ENCODE data around the gene HCRT. TPM values are rescaled to one million over a fixed set of nuclear protein-coding genes. Genes with fewer than 3 reads are reported as not detected.

HCRT gene
- total and polyA plus RNA-seq, 5 donors from 2014 or later, result not detected

DNA sequence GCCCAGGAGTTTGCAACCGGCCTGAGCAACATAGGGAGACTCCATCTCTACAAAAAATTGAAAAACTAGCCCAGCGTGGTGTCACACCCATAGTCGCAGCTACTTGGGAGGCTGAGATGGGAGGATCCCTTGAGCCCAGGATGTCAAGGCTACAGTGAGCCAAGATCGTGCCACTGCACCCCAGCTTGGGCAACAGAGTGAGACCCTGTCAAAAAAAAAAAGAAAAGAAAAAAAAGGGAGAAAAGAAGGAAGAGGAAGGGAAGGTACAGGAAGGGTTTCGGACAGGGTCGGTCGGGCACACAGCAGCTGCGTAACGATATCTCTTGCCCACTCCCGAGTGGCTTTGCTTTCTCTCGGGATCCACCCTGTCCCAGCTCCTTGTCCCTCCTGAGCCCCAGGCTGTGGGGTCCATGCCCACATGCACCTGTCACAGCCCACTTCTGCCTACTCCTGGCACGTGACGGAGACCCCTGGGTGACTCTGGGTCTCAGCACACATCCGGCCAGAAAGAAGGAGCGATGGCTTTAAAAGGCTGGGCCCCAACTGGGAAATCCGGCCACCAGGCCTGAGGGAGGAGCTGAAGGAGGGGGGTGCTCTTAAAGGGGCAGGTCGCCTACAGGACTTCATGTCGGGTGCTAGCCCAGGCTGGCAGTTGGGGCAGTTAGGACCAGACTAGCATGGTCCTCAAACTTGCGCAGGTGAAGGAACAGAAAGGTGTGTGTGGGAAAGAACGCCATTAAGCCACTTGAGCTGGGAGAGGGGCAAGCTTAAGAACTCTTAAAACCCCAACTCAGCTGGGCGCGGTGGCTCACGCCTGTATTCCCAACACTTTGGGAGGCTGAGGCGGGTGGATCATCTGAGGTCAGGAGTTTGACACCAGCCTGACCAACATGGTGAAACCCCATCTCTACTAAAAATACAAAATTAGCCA is 9.0 kb upstream of the HCRT start, which contains the start of gene GHDC:
Gene GHDC, minus strand, starts transcription at position 526 of the 931 bp plus-strand sequence. CDS start 913 bp downstream, outside the sequence.
- Histone ChIP-seq H3K27me3 (ENCODE audit: control insufficient read depth, insufficient read depth, low read length) (no peaks in the 10 kb centered on the region), H3K27ac (ENCODE audit: insufficient read depth, low read length, poor library complexity, severe bottlenecking) (peak within 1 kb of the TSS; percentile 65), H3K36me3 (ENCODE audit: control insufficient read depth, insufficient read depth, low read length) (no peaks in the 10 kb centered on the region), H3K9me3 (ENCODE audit: control insufficient read depth in 2 of 2, low read length in 2 of 2) (no peaks in the 10 kb centered on the region), H3K4me3 (ENCODE audit: low read depth, low read length) (peak within 1 kb of the TSS; percentile 86), H3K4me1 (ENCODE audit: control insufficient read depth, insufficient read depth, low read length, poor library complexity, severe bottlenecking) (peaks cover 18% of the 10 kb centered on the region)
- Mint-ChIP-seq H3K4me3 (peak within 1 kb of the TSS; percentile 81 to 97 (median 96)), H3K27ac (peak within 1 kb of the TSS; percentile 83 to 97 (median 94)), H3K9me3 (no peaks in the 10 kb centered on the region), H3K36me3 (peaks cover 7% of the 10 kb centered on the region), H3K4me1 (peaks cover 5 to 39% (median 11%) of the 10 kb centered on the region in 4 donors), H3K27me3 (no peaks in the 10 kb centered on the region)
- ATAC-seq (ENCODE audit: low read depth in 2 of 2) (peak; percentile 94 to 95), DNase-seq (peak; percentile 76 to 91 (median 79))

DNA sequence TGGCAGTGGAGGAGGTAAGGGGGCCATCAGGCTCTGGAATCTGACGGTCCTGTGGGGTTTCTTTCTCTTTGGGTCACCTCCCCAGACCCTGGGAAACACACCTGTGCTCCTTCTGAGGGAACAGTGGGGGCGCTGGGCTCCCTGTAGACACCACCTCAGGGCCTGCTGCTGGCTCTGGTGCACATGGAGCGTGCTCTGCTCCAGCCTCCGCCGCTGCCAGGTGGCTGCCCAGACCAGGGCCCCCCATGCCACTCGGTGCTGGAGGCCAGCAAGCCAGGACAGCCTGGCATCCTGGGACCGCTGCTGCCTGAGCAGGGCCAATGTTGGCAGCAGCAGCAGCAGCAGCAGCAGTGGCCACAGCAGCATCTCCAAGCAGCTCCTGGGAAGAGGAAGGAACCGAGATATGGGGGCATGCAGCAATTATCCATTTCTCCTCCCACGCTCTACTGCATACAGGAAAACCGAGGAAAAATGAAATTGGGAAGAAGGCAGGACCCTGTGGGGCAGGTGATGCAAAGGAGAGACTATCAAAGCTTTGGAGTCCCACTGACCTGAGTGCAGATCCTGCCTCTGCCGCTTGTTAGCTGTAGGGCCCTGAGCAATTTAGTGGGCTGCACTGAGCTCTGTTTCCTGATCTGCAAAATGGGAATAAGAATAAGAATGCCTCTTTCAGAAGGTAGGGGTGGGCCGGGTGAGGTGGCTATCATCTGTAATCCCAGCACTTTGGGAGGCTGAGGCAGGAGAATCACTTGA is 8.1 kb upstream of the HCRT start:
- H3K36me3 ChIP-seq (ENCODE audit: control insufficient read depth, insufficient read depth, low read length), result no peaks in the 10 kb centered on the region
- H3K27ac ChIP-seq (ENCODE audit: insufficient read depth, low read length, poor library complexity, severe bottlenecking), result peak overlapping the region; percentile 65
- H3K9me3 ChIP-seq (ENCODE audit: control insufficient read depth in 2 of 2, low read length in 2 of 2), result no peaks in the 10 kb centered on the region
- peak overlapping the region; percentile 86 for H3K4me3 ChIP-seq (ENCODE audit: low read depth, low read length)
- no peaks in the 10 kb centered on the region for H3K27me3 Mint-ChIP-seq
- ATAC-seq (ENCODE audit: low read depth in 2 of 2) (no peak), DNase-seq (no peak)
- no peaks in the 10 kb centered on the region for H3K9me3 Mint-ChIP-seq
- H3K4me3 Mint-ChIP-seq, result peak overlapping the region; percentile 81 to 97 (median 96)
- peak overlapping the region; percentile 83 to 97 (median 94) for H3K27ac Mint-ChIP-seq
- H3K27me3 ChIP-seq (ENCODE audit: control insufficient read depth, insufficient read depth, low read length), result no peaks in the 10 kb centered on the region
- H3K36me3 Mint-ChIP-seq, result peaks cover 4% of the 10 kb centered on the region
- peaks cover 5 to 39% (median 11%) of the 10 kb centered on the region in 4 donors for H3K4me1 Mint-ChIP-seq
- H3K4me1 ChIP-seq (ENCODE audit: control insufficient read depth, insufficient read depth, low read length, poor library complexity, severe bottlenecking), result peaks cover 18% of the 10 kb centered on the region

- no peaks in the 10 kb centered on the region for H3K9me3 ChIP-seq (ENCODE audit: control insufficient read depth in 2 of 2, low read length in 2 of 2)
- H3K27me3 ChIP-seq (ENCODE audit: control insufficient read depth, insufficient read depth, low read length), result no peaks in the 10 kb centered on the region
- H3K36me3 ChIP-seq (ENCODE audit: control insufficient read depth, insufficient read depth, low read length), result no peaks in the 10 kb centered on the region
- Mint-ChIP-seq H3K27ac (peak overlapping the region in 1 of 3 donors; percentile 51), H3K9me3 (no peaks in the 10 kb centered on the region), H3K4me3 (peak overlapping the region; percentile 77 to 97 (median 96)), H3K36me3 (peaks cover 4% of the 10 kb centered on the region), H3K27me3 (no peaks in the 10 kb centered on the region), H3K4me1 (peaks cover 5 to 39% (median 11%) of the 10 kb centered on the region in 4 donors)
- H3K27ac ChIP-seq (ENCODE audit: insufficient read depth, low read length, poor library complexity, severe bottlenecking), result no peak overlapping the region
- peaks cover 18% of the 10 kb centered on the region for H3K4me1 ChIP-seq (ENCODE audit: control insufficient read depth, insufficient read depth, low read length, poor library complexity, severe bottlenecking)
- no peak for DNase-seq
- no peak for ATAC-seq (ENCODE audit: low read depth in 2 of 2)
- H3K4me3 ChIP-seq (ENCODE audit: low read depth, low read length), result no peak overlapping the region
Measured at GRCh38 chr17:42192189-42193126, 7.2 kb upstream of the HCRT start.

GRCh38 chr17:42191275-42191608 is 6.0 kb upstream of the HCRT start:
- ATAC-seq (ENCODE audit: low read depth in 2 of 2) (no peak), DNase-seq (no peak)
- no peaks in the 10 kb centered on the region for H3K9me3 Mint-ChIP-seq
- no peak overlapping the region for H3K27ac Mint-ChIP-seq
- Histone ChIP-seq H3K27me3 (ENCODE audit: control insufficient read depth, insufficient read depth, low read length) (no peaks in the 10 kb centered on the region), H3K4me3 (ENCODE audit: low read depth, low read length) (no peak overlapping the region), H3K4me1 (ENCODE audit: control insufficient read depth, insufficient read depth, low read length, poor library complexity, severe bottlenecking) (peaks cover 18% of the 10 kb centered on the region), H3K9me3 (ENCODE audit: control insufficient read depth in 2 of 2, low read length in 2 of 2) (no peaks in the 10 kb centered on the region), H3K27ac (ENCODE audit: insufficient read depth, low read length, poor library complexity, severe bottlenecking) (no peak overlapping the region), H3K36me3 (ENCODE audit: control insufficient read depth, insufficient read depth, low read length) (no peaks in the 10 kb centered on the region)
- no peaks in the 10 kb centered on the region for H3K27me3 Mint-ChIP-seq
- H3K4me3 Mint-ChIP-seq, result no peak overlapping the region
- H3K4me1 Mint-ChIP-seq, result peaks cover 5 to 37% (median 11%) of the 10 kb centered on the region in 4 donors
- peaks cover 4% of the 10 kb centered on the region for H3K36me3 Mint-ChIP-seq

GRCh38 chr17:42190491-42191274 is 5.4 kb upstream of the HCRT start:
- ATAC-seq (ENCODE audit: low read depth in 2 of 2) (no peak), DNase-seq (no peak)
- no peaks in the 10 kb centered on the region for H3K27me3 ChIP-seq (ENCODE audit: control insufficient read depth, insufficient read depth, low read length)
- peaks cover 5 to 36% (median 11%) of the 10 kb centered on the region in 4 donors for H3K4me1 Mint-ChIP-seq
- H3K9me3 ChIP-seq (ENCODE audit: control insufficient read depth in 2 of 2, low read length in 2 of 2), result no peaks in the 10 kb centered on the region
- H3K4me1 ChIP-seq (ENCODE audit: control insufficient read depth, insufficient read depth, low read length, poor library complexity, severe bottlenecking), result peaks cover 18% of the 10 kb centered on the region
- H3K4me3 Mint-ChIP-seq, result peak overlapping the region in 2 of 4 donors; percentile 2 to 39
- no peak overlapping the region for H3K27ac ChIP-seq (ENCODE audit: insufficient read depth, low read length, poor library complexity, severe bottlenecking)
- H3K4me3 ChIP-seq (ENCODE audit: low read depth, low read length), result no peak overlapping the region
- no peaks in the 10 kb centered on the region for H3K27me3 Mint-ChIP-seq
- H3K36me3 Mint-ChIP-seq, result peaks cover 4% of the 10 kb centered on the region
- H3K27ac Mint-ChIP-seq, result no peak overlapping the region
- no peaks in the 10 kb centered on the region for H3K36me3 ChIP-seq (ENCODE audit: control insufficient read depth, insufficient read depth, low read length)
- no peaks in the 10 kb centered on the region for H3K9me3 Mint-ChIP-seq

DNA sequence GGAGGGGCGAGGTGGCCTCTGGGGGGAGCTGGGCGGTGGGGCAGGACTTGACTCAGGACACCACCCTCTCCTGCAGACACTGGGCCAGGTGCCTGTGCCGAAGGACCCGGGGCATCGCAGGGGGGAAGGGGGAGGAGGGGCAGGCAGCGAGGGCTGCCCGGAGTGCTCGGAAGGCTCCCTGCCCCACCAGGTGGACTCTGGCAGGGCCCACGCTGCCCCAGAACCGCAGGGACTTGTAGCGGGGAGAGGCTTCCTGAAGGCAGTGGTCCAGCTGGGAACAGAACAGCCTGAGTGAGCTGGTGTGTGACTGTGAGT is 4.4 kb upstream of the HCRT start:
- no peak for DNase-seq
- Mint-ChIP-seq H3K4me3 (no peak overlapping the region), H3K27ac (no peak overlapping the region), H3K4me1 (peaks cover 4 to 41% (median 15%) of the 10 kb centered on the region in 4 donors), H3K36me3 (peaks cover 4% of the 10 kb centered on the region), H3K9me3 (no peaks in the 10 kb centered on the region), H3K27me3 (no peaks in the 10 kb centered on the region)
- no peak for ATAC-seq (ENCODE audit: low read depth in 2 of 2)
- H3K27ac ChIP-seq (ENCODE audit: insufficient read depth, low read length, poor library complexity, severe bottlenecking), result no peak overlapping the region
- H3K27me3 ChIP-seq (ENCODE audit: control insufficient read depth, insufficient read depth, low read length), result no peaks in the 10 kb centered on the region
- H3K4me1 ChIP-seq (ENCODE audit: control insufficient read depth, insufficient read depth, low read length, poor library complexity, severe bottlenecking), result peaks cover 18% of the 10 kb centered on the region
- H3K4me3 ChIP-seq (ENCODE audit: low read depth, low read length), result no peak overlapping the region
- no peaks in the 10 kb centered on the region for H3K9me3 ChIP-seq (ENCODE audit: control insufficient read depth in 2 of 2, low read length in 2 of 2)
- no peaks in the 10 kb centered on the region for H3K36me3 ChIP-seq (ENCODE audit: control insufficient read depth, insufficient read depth, low read length)

Data from CD4-positive, CD25-positive, alpha-beta regulatory T cell (primary cell).